ENCODE measurements around the gene TRIM67.

The TRIM67 gene

GRCh38 chr1:231203259-231204057 lies 41.6 kb downstream of the TRIM67 start:
- H3K4me3 ChIP-seq (ENCODE audit: low read depth, low read length): no peak overlapping the region
- H3K9me3 ChIP-seq: no peaks in the 10 kb centered on the region
- H3K36me3 ChIP-seq: no peaks in the 10 kb centered on the region
- peak; percentile 60 for DNase-seq
- peaks cover 13% of the 10 kb centered on the region for H3K4me1 ChIP-seq
- no peaks in the 10 kb centered on the region for H3K27me3 ChIP-seq
- TF ChIP-seq CTCF (IDR thresholded peaks at IDR 0.05; ENCODE audit: low read depth, low read length): no peak

- Histone ChIP-seq H3K4me3 (ENCODE audit: low read depth, low read length) (no peak overlapping the region), H3K36me3 (no peaks in the 10 kb centered on the region), H3K27me3 (no peaks in the 10 kb centered on the region), H3K4me1 (no peaks in the 10 kb centered on the region; the same call in none of the 2 replicates), H3K9me3 (no peaks in the 10 kb centered on the region)
- no peak for TF ChIP-seq CTCF (IDR thresholded peaks at IDR 0.05; ENCODE audit: low read depth, low read length)
- DNase-seq: peak; percentile 25
Measured at GRCh38 chr1:231206856-231207255, 45.0 kb downstream of the TRIM67 start.

GRCh38 chr1:231207437-231207836 lies 45.6 kb downstream of the TRIM67 start:
- no peaks in the 10 kb centered on the region for H3K27me3 ChIP-seq
- H3K4me1 ChIP-seq: no peaks in the 10 kb centered on the region; the same call in none of the 2 replicates
- H3K4me3 ChIP-seq (ENCODE audit: low read depth, low read length): no peak overlapping the region
- no peak for DNase-seq
- no peak for TF ChIP-seq CTCF (IDR thresholded peaks at IDR 0.05; ENCODE audit: low read depth, low read length)
- no peaks in the 10 kb centered on the region for H3K9me3 ChIP-seq
- no peaks in the 10 kb centered on the region for H3K36me3 ChIP-seq

- Histone ChIP-seq H3K9me3 (no peaks in the 10 kb centered on the region), H3K4me3 (ENCODE audit: low read depth, low read length) (no peak overlapping the region), H3K27me3 (no peaks in the 10 kb centered on the region), H3K36me3 (no peaks in the 10 kb centered on the region), H3K4me1 (no peaks in the 10 kb centered on the region; the same call in 1 of the 2 replicates)
- DNase-seq: no peak
- TF ChIP-seq CTCF (IDR thresholded peaks at IDR 0.05; ENCODE audit: low read depth, low read length): no peak
Measured at GRCh38 chr1:231208980-231209379, 47.1 kb downstream of the TRIM67 start.

- TF ChIP-seq CTCF (IDR thresholded peaks at IDR 0.05; ENCODE audit: low read depth, low read length): no peak
- Histone ChIP-seq H3K27me3 (no peaks in the 10 kb centered on the region), H3K36me3 (no peaks in the 10 kb centered on the region), H3K4me1 (no peaks in the 10 kb centered on the region; the same call in 1 of the 2 replicates), H3K4me3 (ENCODE audit: low read depth, low read length) (no peak overlapping the region), H3K9me3 (no peaks in the 10 kb centered on the region)
- no peak for DNase-seq
Measured at GRCh38 chr1:231209531-231209930, 47.7 kb downstream of the TRIM67 start.

GRCh38 chr1:231210126-231210525 lies 48.3 kb downstream of the TRIM67 start:
- no peaks in the 10 kb centered on the region for H3K9me3 ChIP-seq
- no peak overlapping the region for H3K4me3 ChIP-seq (ENCODE audit: low read depth, low read length)
- no peaks in the 10 kb centered on the region; the same call in 1 of the 2 replicates for H3K4me1 ChIP-seq
- no peak for DNase-seq
- no peaks in the 10 kb centered on the region for H3K27me3 ChIP-seq
- H3K36me3 ChIP-seq: no peaks in the 10 kb centered on the region
- no peak for TF ChIP-seq CTCF (IDR thresholded peaks at IDR 0.05; ENCODE audit: low read depth, low read length)

Measured in BE2C (cell line).